Karpas-422 (cell line): ENCODE data around the gene B4GALT3. TPM values are rescaled to one million over a fixed set of nuclear protein-coding genes. Genes with fewer than 3 reads are reported as not detected.

Experiments used
- DNase-seq: peaks from one replicate; pipeline ENCODE4 v3.0.0-alpha.2; 2015
- H2AFZ ChIP-seq: fragments of 200-600 bp; sonication (generic); 2 replicates; pipeline ENCODE4 v1.6.1; 2014; ENCODE audit warnings: antibody characterized with exemption, low read length, mixed read lengths
- H3K27ac ChIP-seq: fragments of 200-600 bp; sonication (generic); 2 replicates; pipeline ENCODE4 v1.5.1; 2014; ENCODE audit warnings: mild to moderate bottlenecking, low read length, moderate library complexity
- H3K27me3 ChIP-seq: fragments of 200-600 bp; sonication (generic); 2 replicates; pipeline ENCODE4 v1.6.1; 2014; ENCODE audit warnings: low read length, mixed read lengths
- H3K36me3 ChIP-seq: fragments of 200-600 bp; sonication (generic); 2 replicates; pipeline ENCODE4 v1.6.1; 2014; ENCODE audit warnings: low read length, mixed read lengths; ENCODE audit not compliant: insufficient read depth
- H3K4me1 ChIP-seq: fragments of 200-600 bp; sonication (generic); 2 replicates; pipeline ENCODE4 v1.6.1; 2014; ENCODE audit warnings: mild to moderate bottlenecking, low read length, mixed read lengths
- H3K4me2 ChIP-seq: fragments of 200-600 bp; sonication (generic); 2 replicates; pipeline ENCODE4 v1.6.1; 2014; ENCODE audit warnings: low read length, low read depth, mild to moderate bottlenecking; ENCODE audit not compliant: poor library complexity, severe bottlenecking
- H3K4me3 ChIP-seq: fragments of 200-600 bp; sonication (generic); 2 replicates; pipeline ENCODE4 v1.5.1; 2014; ENCODE audit warnings: mild to moderate bottlenecking, antibody characterized with exemption, low read length, mixed read lengths
- H3K79me2 ChIP-seq: fragments of 200-600 bp; sonication (generic); 2 replicates; pipeline ENCODE4 v1.6.1; 2014; ENCODE audit warnings: mild to moderate bottlenecking, low read length, mixed read lengths
- H3K9ac ChIP-seq: fragments of 200-600 bp; sonication (generic); 2 replicates; pipeline ENCODE4 v1.6.0; 2014; ENCODE audit warnings: low read length
- H3K9me2 ChIP-seq: fragments of 200-600 bp; sonication (generic), shearing (Covaris generic); replicated peaks from 2 replicates; pipeline ENCODE4 v1.6.0; 2014; ENCODE audit warnings: mild to moderate bottlenecking, low read length, moderate library complexity; ENCODE audit not compliant: insufficient read depth
- H3K9me3 ChIP-seq: fragments of 300-700, 200-600 bp; sonication (generic); 2 replicates; pipeline ENCODE4 v1.6.1; 2014; ENCODE audit warnings: low read length, mixed read lengths
- H4K20me1 ChIP-seq: fragments of 200-600 bp; sonication (generic); 2 replicates; pipeline ENCODE4 v1.6.1; 2014; ENCODE audit warnings: mild to moderate bottlenecking, antibody characterized with exemption, low read length, low read depth; ENCODE audit not compliant: insufficient read depth
- total RNA-seq: library from RNA; depleted of rRNA; stranded (reverse); fragments of >200 nt; shearing (Covaris generic); gene quantifications from 2 replicates; pipeline ENCODE4 v1.2.3, GENCODE V29; 2014; ENCODE audit warnings: low replicate concordance

The B4GALT3 gene
- total RNA-seq, 1 experiment from 2014 or later, result 54.7 TPM

- no peak overlapping the region for H3K27ac ChIP-seq
- no peak overlapping the region for H3K4me2 ChIP-seq
- no peaks in the 10 kb centered on the region for H3K9me2 ChIP-seq
- no peaks in the 10 kb centered on the region for H3K9me3 ChIP-seq
- H2AFZ ChIP-seq, result no peak overlapping the region
- no peaks in the 10 kb centered on the region for H4K20me1 ChIP-seq
- peaks cover 39% of the 10 kb centered on the region for H3K4me1 ChIP-seq
- H3K79me2 ChIP-seq, result peaks cover 22% of the 10 kb centered on the region
- no peaks in the 10 kb centered on the region for H3K27me3 ChIP-seq
- no peak overlapping the region for H3K9ac ChIP-seq
- no peak overlapping the region for H3K4me3 ChIP-seq
- no peak for DNase-seq
- H3K36me3 ChIP-seq, result peaks cover 10% of the 10 kb centered on the region
Measured at GRCh38 chr1:161199506-161200139, 22.3 kb upstream of the B4GALT3 start.

- DNase-seq, result no peak
- peaks cover 3% of the 10 kb centered on the region; the same call in 1 of the 2 replicates for H3K36me3 ChIP-seq
- H2AFZ ChIP-seq, result no peak within 1 kb of the TSS
- no peak within 1 kb of the TSS for H3K4me3 ChIP-seq
- no peaks in the 10 kb centered on the region for H3K9me3 ChIP-seq
- H4K20me1 ChIP-seq, result no peaks in the 10 kb centered on the region
- peaks cover 35% of the 10 kb centered on the region for H3K4me1 ChIP-seq
- peaks cover 17% of the 10 kb centered on the region for H3K79me2 ChIP-seq
- no peak within 1 kb of the TSS for H3K27ac ChIP-seq
- no peaks in the 10 kb centered on the region for H3K9me2 ChIP-seq
- no peak within 1 kb of the TSS for H3K9ac ChIP-seq
- no peak within 1 kb of the TSS for H3K4me2 ChIP-seq
- no peaks in the 10 kb centered on the region for H3K27me3 ChIP-seq
Measured at GRCh38 chr1:161198897-161199431, 21.7 kb upstream of the B4GALT3 start, which contains the start of gene ADAMTS4. ADAMTS4 (minus strand) TSS chr1:161199054; CDS start chr1:161198627, 427 bp downstream.

- Histone ChIP-seq H3K79me2 (peaks cover 10% of the 10 kb centered on the region), H3K4me1 (peaks cover 29% of the 10 kb centered on the region), H3K36me3 (no peaks in the 10 kb centered on the region), H3K27me3 (no peaks in the 10 kb centered on the region), H4K20me1 (no peaks in the 10 kb centered on the region), H3K9me2 (no peaks in the 10 kb centered on the region), H3K4me3 (no peak overlapping the region), H3K9ac (no peak overlapping the region), H3K27ac (no peak overlapping the region), H3K4me2 (no peak overlapping the region), H2AFZ (no peak overlapping the region), H3K9me3 (no peaks in the 10 kb centered on the region)
- DNase-seq, result no peak
Measured at GRCh38 chr1:161198194-161198896, 21.0 kb upstream of the B4GALT3 start.

- Histone ChIP-seq H3K9ac (no peak overlapping the region), H2AFZ (no peak overlapping the region), H3K79me2 (peaks cover 4% of the 10 kb centered on the region), H4K20me1 (no peaks in the 10 kb centered on the region), H3K36me3 (no peaks in the 10 kb centered on the region), H3K9me3 (no peaks in the 10 kb centered on the region), H3K4me2 (no peak overlapping the region), H3K4me3 (no peak overlapping the region), H3K9me2 (no peaks in the 10 kb centered on the region), H3K27ac (no peak overlapping the region), H3K4me1 (peaks cover 24% of the 10 kb centered on the region), H3K27me3 (no peaks in the 10 kb centered on the region)
- no peak for DNase-seq
Measured at GRCh38 chr1:161197560-161198193, 20.4 kb upstream of the B4GALT3 start.

- H3K36me3 ChIP-seq, result no peaks in the 10 kb centered on the region
- H3K27ac ChIP-seq, result no peak overlapping the region
- no peak overlapping the region for H3K9ac ChIP-seq
- no peak overlapping the region for H3K4me2 ChIP-seq
- H3K4me1 ChIP-seq, result peaks cover 27% of the 10 kb centered on the region
- no peak overlapping the region for H3K4me3 ChIP-seq
- no peaks in the 10 kb centered on the region for H3K9me3 ChIP-seq
- no peak for DNase-seq
- H3K27me3 ChIP-seq, result no peaks in the 10 kb centered on the region
- no peaks in the 10 kb centered on the region for H4K20me1 ChIP-seq
- no peak overlapping the region for H2AFZ ChIP-seq
- H3K9me2 ChIP-seq, result no peaks in the 10 kb centered on the region
- H3K79me2 ChIP-seq, result no peaks in the 10 kb centered on the region
Measured at GRCh38 chr1:161196521-161197451, 19.5 kb upstream of the B4GALT3 start.

- no peaks in the 10 kb centered on the region for H4K20me1 ChIP-seq
- no peak overlapping the region for H3K4me2 ChIP-seq
- H3K4me3 ChIP-seq, result no peak overlapping the region
- peaks cover 20% of the 10 kb centered on the region for H3K4me1 ChIP-seq
- no peaks in the 10 kb centered on the region for H3K79me2 ChIP-seq
- H3K9ac ChIP-seq, result no peak overlapping the region
- no peaks in the 10 kb centered on the region for H3K27me3 ChIP-seq
- no peaks in the 10 kb centered on the region for H3K9me3 ChIP-seq
- H2AFZ ChIP-seq, result no peak overlapping the region
- no peaks in the 10 kb centered on the region for H3K36me3 ChIP-seq
- no peaks in the 10 kb centered on the region for H3K9me2 ChIP-seq
- DNase-seq, result no peak
- no peak overlapping the region for H3K27ac ChIP-seq
Measured at GRCh38 chr1:161196111-161196510, 18.8 kb upstream of the B4GALT3 start.

- DNase-seq, result peak; percentile 65
Measured at GRCh38 chr1:161195171-161195570, 17.9 kb upstream of the B4GALT3 start.

More at GRCh38 chr1:161195171-161195570, 17.9 kb upstream of the B4GALT3 start:
- Histone ChIP-seq H3K9me2 (no peaks in the 10 kb centered on the region), H3K4me1 (peaks cover 18% of the 10 kb centered on the region), H3K9me3 (no peaks in the 10 kb centered on the region), H4K20me1 (no peaks in the 10 kb centered on the region), H3K4me2 (peak overlapping the region; percentile 36), H3K27ac (peak overlapping the region; percentile 41), H3K27me3 (no peaks in the 10 kb centered on the region), H2AFZ (peak overlapping the region; percentile 95), H3K36me3 (no peaks in the 10 kb centered on the region), H3K9ac (peak overlapping the region; percentile 23), H3K4me3 (peak overlapping the region; percentile 7; the same call in 1 of the 2 replicates), H3K79me2 (no peaks in the 10 kb centered on the region)
